Common myeloid progenitor, CD34-positive (primary cell): ENCODE measurements around the gene SLC27A1.

Experiments
- CTCF ChIA-PET: fragments of 350-600 bp; sonication (Branson Sonifier 250); formaldehyde crosslinking; loops from one replicate; lab custom pipeline; 2021; ENCODE audit warnings: antibody characterized with exemption; lab: Charles Lee
- POLR2A ChIA-PET: fragments of 350-600 bp; sonication (Branson Sonifier 250); formaldehyde crosslinking; loops from one replicate; lab custom pipeline; 2021; ENCODE audit warnings: antibody characterized with exemption; lab: Charles Lee
- DNase-seq, 3 donors: peaks; one replicate each; pipeline versions ENCODE4 v3.0.0 to v3.0.0-alpha.2; 2013
- H3K27ac ChIP-seq, 2 experiments: 1 replicate in 1 of 2; 2 replicates in 1 of 2; pipeline ENCODE4 v1.7.0; 2013; ENCODE audit warnings: inconsistent platforms in 2 of 2, low read length in 2 of 2, mild to moderate bottlenecking in 2 of 2, low read depth in 1 of 2, moderate library complexity in 1 of 2; ENCODE audit not compliant: severe bottlenecking in 2 of 2, insufficient read depth in 1 of 2, poor library complexity in 1 of 2
- H3K27me3 ChIP-seq, 5 experiments: replicated peaks in 2 of 5; 1 replicate in 3 of 5; 2 replicates in 2 of 5; pipeline versions ENCODE4 v1.6.1 to v1.7.0; 2013; ENCODE audit warnings: low read length in 4 of 5, mild to moderate bottlenecking in 2 of 5, moderate library complexity in 2 of 5, inconsistent platforms in 1 of 5; ENCODE audit not compliant: insufficient read depth in 5 of 5, control insufficient read depth in 4 of 5
- H3K36me3 ChIP-seq, 4 experiments: 1 replicate in 2 of 4; 2 replicates in 2 of 4; pipeline versions ENCODE4 v1.6.1 to v1.7.0; 2013; ENCODE audit warnings: low read length in 3 of 4, control low read depth in 1 of 4, mild to moderate bottlenecking in 1 of 4; ENCODE audit not compliant: control insufficient read depth in 4 of 4, insufficient read depth in 4 of 4
- H3K4me1 ChIP-seq, 4 experiments: 1 replicate in 3 of 4; 2 replicates in 1 of 4; pipeline versions ENCODE4 v1.6.1 to v1.7.1; 2013; ENCODE audit warnings: low read length in 3 of 4, mild to moderate bottlenecking in 3 of 4, control low read depth in 1 of 4, inconsistent platforms in 1 of 4, moderate library complexity in 1 of 4; ENCODE audit not compliant: control insufficient read depth in 4 of 4, insufficient read depth in 4 of 4; ENCODE audit errors: control extremely low read depth in 1 of 4
- H3K4me3 ChIP-seq, 7 experiments: 1 replicate in 4 of 7; 2 replicates in 3 of 7; pipeline versions ENCODE4 v1.5.1 to v1.7.0; 2013; ENCODE audit warnings: mild to moderate bottlenecking in 7 of 7, low read length in 6 of 7, moderate library complexity in 6 of 7, inconsistent platforms in 2 of 7, low read depth in 2 of 7, control low read depth in 1 of 7; ENCODE audit not compliant: insufficient read depth in 4 of 7, control insufficient read depth in 1 of 7; ENCODE audit errors: extremely low read depth in 1 of 7
- H3K9me3 ChIP-seq, 5 experiments: 1 replicate in 4 of 5; 2 replicates in 1 of 5; pipeline versions ENCODE4 v1.6.1 to v1.7.1; 2013; ENCODE audit warnings: low read length in 4 of 5, mild to moderate bottlenecking in 2 of 5, inconsistent platforms in 1 of 5, low read depth in 1 of 5, moderate library complexity in 1 of 5; ENCODE audit not compliant: control insufficient read depth in 4 of 5, insufficient read depth in 2 of 5; ENCODE audit errors: control extremely low read depth in 1 of 5
- WGBS: methylation state at CpG from one replicate; pipeline ENCODE4 v1.1.5; 2013; ENCODE audit not compliant: insufficient coverage; 5-methylcytosine and 5-hydroxymethylcytosine counted together

The SLC27A1 gene

GRCh38 chr19:17487284-17488121 lies 17.2 kb downstream of the SLC27A1 start:
- 91% methylated on average over 12 of the region's 18 CpGs for WGBS
- Histone ChIP-seq H3K4me1 (peaks cover 2 to 22% (median 20%) of the 10 kb centered on the region in 4 experiments), H3K9me3 (no peaks in the 10 kb centered on the region), H3K27me3 (no peaks in the 10 kb centered on the region), H3K36me3 (no peaks in the 10 kb centered on the region), H3K4me3 (no peak overlapping the region), H3K27ac (peak overlapping the region in 1 of 2 experiments; percentile 7)
- ChIA-PET POLR2A (interaction anchor here (0.7 kb wide), 1 partner anchor 29 kb away, joined by 3 read pairs; no protein-coding TSS in a partner anchor), CTCF (interaction anchor here (0.9 to 2.1 kb wide), 5 partner anchors 9 to 24 kb away, joined by 3 to 6 read pairs (median 3); partner anchors contain the start of gene PGLS)
- no peak for DNase-seq

GRCh38 chr19:17488593-17489391 lies 18.5 kb downstream of the SLC27A1 start:
- Histone ChIP-seq H3K36me3 (no peaks in the 10 kb centered on the region), H3K27ac (no peak overlapping the region), H3K9me3 (no peaks in the 10 kb centered on the region), H3K4me1 (peaks cover 2 to 22% (median 20%) of the 10 kb centered on the region in 4 experiments), H3K27me3 (no peaks in the 10 kb centered on the region), H3K4me3 (peak overlapping the region in 4 of 7 experiments; percentile 3 to 63 (median 52))
- peak; percentile 87 to 92 (median 92) for DNase-seq
- WGBS: 3% methylated on average over 22 of the region's 31 CpGs
- ChIA-PET CTCF (interaction anchor here (0.5 to 2.1 kb wide), 6 partner anchors 12 to 48 kb away, joined by 3 to 6 read pairs (median 4); partner anchors contain the start of gene PGLS), POLR2A (no interaction called here)

GRCh38 chr19:17489392-17490030 lies 19.2 kb downstream of the SLC27A1 start:
- ChIA-PET CTCF (interaction anchor here (0.5 to 2.1 kb wide), 6 partner anchors 11 to 84 kb away, joined by 3 to 6 read pairs (median 4); partner anchors contain the start of gene BST2), POLR2A (no interaction called here)
- H3K4me3 ChIP-seq: no peak overlapping the region
- H3K27ac ChIP-seq: no peak overlapping the region
- WGBS: 47% methylated on average over 9 of the region's 9 CpGs
- no peak for DNase-seq
- H3K4me1 ChIP-seq: peaks cover 2 to 22% (median 20%) of the 10 kb centered on the region in 4 experiments
- no peaks in the 10 kb centered on the region for H3K9me3 ChIP-seq
- no peaks in the 10 kb centered on the region for H3K36me3 ChIP-seq
- no peaks in the 10 kb centered on the region for H3K27me3 ChIP-seq

- POLR2A ChIA-PET: no interaction called here
- H3K27ac ChIP-seq: no peak overlapping the region
- DNase-seq: peak in 2 of 3 donors; percentile 56
Measured at GRCh38 chr19:17490411-17490810, 20.1 kb downstream of the SLC27A1 start.

GRCh38 chr19:17491287-17491686 lies 21.0 kb downstream of the SLC27A1 start:
- Histone ChIP-seq H3K4me3 (no peak overlapping the region), H3K27me3 (no peaks in the 10 kb centered on the region), H3K36me3 (no peaks in the 10 kb centered on the region), H3K4me1 (peaks cover 2 to 27% (median 24%) of the 10 kb centered on the region in 4 experiments), H3K9me3 (no peaks in the 10 kb centered on the region), H3K27ac (no peak overlapping the region)
- POLR2A ChIA-PET: no interaction called here
- 100% methylated on average over 1 of the region's 5 CpGs for WGBS
- no peak for DNase-seq
- CTCF ChIA-PET: no interaction called here

More at GRCh38 chr19:17490411-17490810, 20.1 kb downstream of the SLC27A1 start:
- CTCF ChIA-PET: interaction anchor here (0.7 to 1.7 kb wide), 3 partner anchors 18 to 85 kb away, joined by 3 to 4 read pairs (median 3); partner anchors contain the start of gene BST2
- Histone ChIP-seq H3K4me1 (peaks cover 2 to 22% (median 20%) of the 10 kb centered on the region in 4 experiments), H3K4me3 (no peak overlapping the region), H3K9me3 (no peaks in the 10 kb centered on the region), H3K27me3 (no peaks in the 10 kb centered on the region), H3K36me3 (no peaks in the 10 kb centered on the region)
- WGBS: 86% methylated on average over 1 of the region's 4 CpGs

- no peak for DNase-seq
- WGBS: 66% methylated on average over 9 of the region's 9 CpGs
- POLR2A ChIA-PET: interaction anchor here (0.5 to 1.1 kb wide), 4 partner anchors 15 to 198 kb away, joined by 3 to 7 read pairs (median 4); partner anchors contain the start of gene PGLS
Measured at GRCh38 chr19:17495639-17496296, 25.4 kb downstream of the SLC27A1 start.

More at GRCh38 chr19:17495639-17496296, 25.4 kb downstream of the SLC27A1 start:
- Histone ChIP-seq H3K9me3 (no peaks in the 10 kb centered on the region), H3K27ac (no peak overlapping the region), H3K36me3 (peaks cover 0 to 9% (median 4%) of the 10 kb centered on the region in 4 experiments), H3K27me3 (no peaks in the 10 kb centered on the region), H3K4me1 (peaks cover 0 to 28% (median 25%) of the 10 kb centered on the region in 4 experiments), H3K4me3 (no peak overlapping the region)
- CTCF ChIA-PET: interaction anchor here (0.6 to 3.8 kb wide), 28 partner anchors 8 to 113 kb away, joined by 3 to 27 read pairs (median 4); partner anchors contain the start of genes NXNL1, PGLS and SLC27A1
